ENCODE data around the gene SLC12A9. TPM values are rescaled to one million over a fixed set of nuclear protein-coding genes. Genes with fewer than 3 reads are reported as not detected.

Gene SLC12A9
- total and polyA plus RNA-seq, 2 of the 4 experiments (the other 2 are of a cell fraction), result 4.5 to 16.2 TPM

- TF ChIP-seq BHLHE40 (IDR thresholded peaks at IDR 0.05; ENCODE audit: low read depth, low read length), result no peak
- no peak for TF ChIP-seq FOS (IDR thresholded peaks at IDR 0.05; ENCODE audit: low read depth, low read length)
- TF ChIP-seq NFE2L2 (IDR thresholded peaks at IDR 0.05; ENCODE audit: low read depth, low read length), result no peak
- no peak for TF ChIP-seq CHD1 (IDR thresholded peaks at IDR 0.05; ENCODE audit: low read depth, low read length)
- TF ChIP-seq MAZ (IDR thresholded peaks at IDR 0.05; ENCODE audit: borderline replicate concordance, low read depth, low read length), result no peak
Observed at GRCh38 chr7:100892364-100893317, 40.1 kb downstream of the SLC12A9 start (continued).

All from IMR-90 (cell line).